Measurements from ENCODE around the gene PCSK5.

DNA sequence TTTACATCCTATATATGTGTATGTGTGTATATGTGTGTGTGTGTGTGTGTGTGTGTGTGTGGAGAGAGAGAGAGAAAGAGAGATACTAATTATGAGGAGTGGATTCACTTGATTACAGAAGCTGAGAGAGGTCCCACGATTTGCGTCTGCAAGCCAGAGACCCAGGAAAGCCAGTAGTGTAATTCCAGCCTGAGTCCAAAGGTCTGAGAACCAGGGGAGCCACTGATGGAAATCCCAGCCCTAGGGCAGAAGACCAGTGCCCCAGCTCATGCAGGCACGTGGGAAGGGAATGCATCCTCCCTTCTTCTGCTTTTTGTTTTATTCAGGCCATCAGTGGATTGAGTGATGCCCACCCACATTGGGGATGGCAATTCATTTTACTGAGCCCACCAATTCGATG, 74.8 kb downstream of the PCSK5 start:
- no peak for TF ChIP-seq EP300 (IDR thresholded peaks at IDR 0.05; ENCODE audit: borderline replicate concordance)
- TF ChIP-seq, protein P1, sequence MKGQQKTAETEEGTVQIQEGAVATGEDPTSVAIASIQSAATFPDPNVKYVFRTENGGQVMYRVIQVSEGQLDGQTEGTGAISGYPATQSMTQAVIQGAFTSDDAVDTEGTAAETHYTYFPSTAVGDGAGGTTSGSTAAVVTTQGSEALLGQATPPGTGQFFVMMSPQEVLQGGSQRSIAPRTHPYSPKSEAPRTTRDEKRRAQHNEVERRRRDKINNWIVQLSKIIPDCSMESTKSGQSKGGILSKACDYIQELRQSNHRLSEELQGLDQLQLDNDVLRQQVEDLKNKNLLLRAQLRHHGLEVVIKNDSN (IDR thresholded peaks at IDR 0.05) = no peak
- TF ChIP-seq RAD21 (IDR thresholded peaks at IDR 0.05; ENCODE audit: low read depth) = no peak

All from Ishikawa (cell line).